Adipocyte (in vitro differentiated cells): ENCODE measurements around the gene DISP2.

Experiments used
- DNase-seq: peaks from one replicate; pipeline ENCODE4 v3.0.0-alpha.2; 2015; ENCODE audit warnings: low read depth
- H3K27me3 ChIP-seq: replicated peaks from 2 replicates; pipeline ENCODE4 v1.7.0; 2013; ENCODE audit warnings: mild to moderate bottlenecking, low read length, moderate library complexity; ENCODE audit not compliant: control insufficient read depth, insufficient read depth
- H3K36me3 ChIP-seq: 2 replicates; pipeline ENCODE4 v1.7.0; 2013; ENCODE audit warnings: low read length, mild to moderate bottlenecking, moderate library complexity; ENCODE audit not compliant: control insufficient read depth, insufficient read depth, severe bottlenecking
- H3K4me1 ChIP-seq: 2 replicates; pipeline ENCODE4 v1.7.0; 2013; ENCODE audit warnings: mild to moderate bottlenecking, low read length, moderate library complexity; ENCODE audit not compliant: control insufficient read depth, insufficient read depth
- H3K4me3 ChIP-seq: 2 replicates; pipeline ENCODE4 v1.7.0; 2013; ENCODE audit warnings: mild to moderate bottlenecking, low read length, moderate library complexity
- H3K9ac ChIP-seq: 2 replicates; pipeline ENCODE4 v1.7.0; 2013; ENCODE audit warnings: mild to moderate bottlenecking, low read length, moderate library complexity
- H3K9me3 ChIP-seq: 2 replicates; pipeline ENCODE4 v1.7.0; 2013; ENCODE audit warnings: mild to moderate bottlenecking, low read length, moderate library complexity; ENCODE audit not compliant: control insufficient read depth

Gene DISP2

DNA sequence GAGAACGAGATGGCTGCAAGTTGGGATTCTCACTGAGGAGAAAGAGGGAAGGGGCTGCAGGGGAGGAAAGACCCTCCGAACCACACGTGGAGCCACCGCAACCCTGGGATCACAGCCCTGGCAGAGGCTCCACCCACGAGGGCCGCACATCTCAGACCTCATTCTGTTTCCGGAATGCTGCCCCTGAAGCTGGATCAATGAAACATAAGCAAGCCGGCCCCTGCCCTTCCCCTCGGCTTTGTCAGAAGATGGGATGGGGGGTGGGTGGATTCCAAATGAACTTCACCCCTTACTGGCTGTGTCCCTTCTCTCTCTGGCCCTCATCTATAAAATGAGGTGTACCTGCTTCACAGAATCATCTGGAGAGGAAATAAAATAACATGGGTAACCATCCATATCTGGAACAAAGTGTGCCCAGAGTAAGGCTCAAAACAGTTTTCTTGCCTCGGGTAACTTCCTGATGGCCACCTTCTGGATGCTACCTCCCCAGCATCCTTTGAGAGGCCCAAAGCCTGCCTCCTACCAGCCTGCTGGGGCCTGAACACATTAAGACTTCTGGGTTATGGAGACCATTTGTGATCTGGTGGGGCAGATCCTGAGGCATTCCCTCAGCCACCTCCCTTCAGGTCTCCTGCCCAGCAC lies 12.7 kb upstream of the DISP2 start:
- Histone ChIP-seq H3K9ac (no peak overlapping the region), H3K27me3 (no peaks in the 10 kb centered on the region), H3K4me1 (peaks cover 29% of the 10 kb centered on the region), H3K9me3 (no peaks in the 10 kb centered on the region), H3K4me3 (no peak overlapping the region), H3K36me3 (no peaks in the 10 kb centered on the region)
- no peak for DNase-seq

DNA sequence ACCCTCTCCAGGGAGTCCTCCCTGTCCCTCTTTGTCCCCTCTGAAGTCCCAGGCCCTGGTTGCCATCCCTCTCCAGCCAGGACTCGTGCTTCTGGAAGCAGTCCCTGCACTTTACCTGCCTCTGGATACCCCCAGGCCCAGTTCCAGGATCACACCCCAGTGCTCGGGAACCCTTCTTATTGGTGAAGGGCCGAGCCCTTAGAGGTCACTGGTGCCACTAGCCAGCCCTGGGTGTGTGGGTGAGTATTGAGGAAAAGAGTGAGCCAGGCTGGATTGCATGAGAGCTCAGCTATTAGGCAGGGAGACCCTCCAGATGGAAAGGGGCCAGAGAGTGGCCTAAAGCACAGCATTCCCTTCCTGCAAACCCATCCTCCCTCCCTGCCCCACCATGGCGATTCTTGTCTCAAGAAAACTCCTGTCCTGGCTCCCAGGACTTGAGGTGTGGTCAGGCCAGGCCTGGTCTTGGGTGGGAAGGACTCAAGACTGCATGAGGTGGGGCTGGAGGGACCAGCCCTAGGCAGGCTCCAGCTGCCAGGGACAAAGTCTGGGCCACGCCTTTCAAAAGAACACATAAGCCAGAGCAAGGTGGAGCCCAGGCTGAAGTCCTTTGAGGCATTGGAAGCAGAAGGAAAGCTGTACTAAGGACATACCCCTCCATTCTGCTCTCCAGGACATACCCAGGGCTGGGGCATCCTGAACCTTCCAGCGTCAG lies 12.0 kb upstream of the DISP2 start:
- no peaks in the 10 kb centered on the region for H3K9me3 ChIP-seq
- no peak overlapping the region for H3K4me3 ChIP-seq
- H3K36me3 ChIP-seq = no peaks in the 10 kb centered on the region
- H3K4me1 ChIP-seq = peaks cover 24% of the 10 kb centered on the region
- peaks cover 4% of the 10 kb centered on the region for H3K27me3 ChIP-seq
- DNase-seq = no peak
- H3K9ac ChIP-seq = no peak overlapping the region

DNA sequence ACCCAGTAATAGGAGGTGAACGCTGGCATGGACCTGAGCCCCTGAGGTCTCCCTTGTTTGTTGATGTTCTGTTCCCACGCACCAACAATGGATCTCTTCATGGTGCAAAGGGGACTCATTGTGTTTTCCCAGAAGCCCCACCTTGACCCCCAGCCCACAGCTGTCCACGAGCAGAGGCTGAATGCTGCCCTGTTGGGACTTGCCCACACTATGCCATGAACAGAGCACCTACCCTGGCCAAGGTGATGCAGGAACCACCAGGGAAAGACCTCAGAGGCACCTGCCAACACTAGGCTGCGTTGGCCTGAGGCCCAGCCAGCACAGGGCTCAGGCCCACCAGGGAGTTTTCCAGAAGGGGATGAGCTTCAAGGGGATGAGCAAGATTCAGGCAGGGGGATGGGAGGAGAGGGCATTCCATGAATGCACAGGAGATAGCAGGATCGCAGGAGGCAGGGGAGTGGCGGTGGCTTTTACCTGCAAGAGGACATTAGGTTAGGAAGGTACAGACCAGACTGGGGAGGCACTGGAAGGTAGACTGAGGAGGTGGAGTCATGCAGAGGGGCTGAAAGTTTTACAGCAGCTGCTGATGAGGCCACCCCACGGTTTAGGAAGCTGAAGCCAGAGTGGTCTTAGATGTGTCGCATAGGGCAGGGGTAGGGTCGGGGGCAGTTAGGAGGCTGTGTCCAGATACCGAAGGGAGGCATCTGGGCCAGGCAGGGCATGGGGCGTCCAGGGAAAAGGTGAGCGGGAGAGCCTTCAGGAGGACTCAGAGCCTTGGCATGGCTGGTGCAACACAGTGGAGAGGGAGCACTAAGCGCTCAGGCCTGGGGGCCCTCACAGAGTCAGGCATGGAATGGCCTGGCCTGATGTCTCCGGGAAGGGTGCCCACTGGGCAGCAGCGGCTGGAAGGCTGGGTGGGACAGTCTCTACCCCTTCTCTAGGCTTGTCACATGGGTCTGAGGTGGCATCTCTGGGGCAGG lies 11.2 kb upstream of the DISP2 start:
- no peak overlapping the region for H3K9ac ChIP-seq
- no peaks in the 10 kb centered on the region for H3K36me3 ChIP-seq
- no peak overlapping the region for H3K4me3 ChIP-seq
- H3K4me1 ChIP-seq = peaks cover 20% of the 10 kb centered on the region
- no peaks in the 10 kb centered on the region for H3K9me3 ChIP-seq
- H3K27me3 ChIP-seq = peaks cover 8% of the 10 kb centered on the region
- no peak for DNase-seq

DNA sequence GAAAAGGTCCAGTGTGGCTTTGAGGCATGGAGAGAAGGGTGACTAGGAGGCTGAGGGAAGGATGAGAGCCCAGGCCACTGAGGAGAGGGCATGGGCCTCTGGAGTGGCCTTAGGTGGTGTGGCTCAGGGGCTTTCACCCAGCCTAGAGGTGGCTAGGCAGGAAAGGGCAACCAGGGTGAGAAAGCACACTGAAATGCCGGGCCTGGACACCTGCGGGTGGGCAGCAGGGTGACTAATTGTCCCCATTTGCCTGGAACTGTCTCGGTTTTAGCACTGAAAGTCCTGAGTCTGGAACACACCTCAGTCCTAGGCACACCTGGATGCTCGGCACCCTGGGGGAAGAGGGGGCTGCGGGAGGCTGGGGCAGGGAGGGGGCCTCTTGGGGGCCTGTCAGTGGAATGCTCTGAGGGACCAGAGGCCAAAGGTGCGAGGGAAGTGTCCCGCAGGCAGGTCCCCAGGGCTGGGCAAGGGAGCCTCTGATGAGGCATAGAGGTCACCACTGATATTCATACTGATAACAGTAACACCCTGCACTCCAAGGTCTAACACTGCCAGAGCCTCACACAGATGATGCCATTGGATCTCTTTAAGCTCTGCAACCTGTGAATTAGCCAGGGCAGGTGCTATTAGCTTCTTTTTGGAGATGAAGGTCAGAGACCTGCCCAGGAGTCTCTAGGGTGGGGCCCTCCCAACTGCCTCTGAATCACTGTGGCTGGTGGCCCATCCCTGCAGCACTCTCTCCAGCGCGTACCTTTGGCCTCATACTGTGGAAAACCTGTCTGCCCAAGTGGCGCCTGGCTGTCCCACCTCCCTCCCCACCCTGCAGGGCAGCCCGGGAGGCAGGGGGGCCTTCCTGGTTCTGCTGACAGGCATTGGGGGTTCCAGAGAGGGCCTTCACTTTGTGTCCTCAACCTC lies 10.2 kb upstream of the DISP2 start:
- Histone ChIP-seq H3K4me1 (peaks cover 17% of the 10 kb centered on the region), H3K9me3 (no peaks in the 10 kb centered on the region), H3K4me3 (no peak overlapping the region), H3K36me3 (no peaks in the 10 kb centered on the region), H3K27me3 (peaks cover 14% of the 10 kb centered on the region), H3K9ac (no peak overlapping the region)
- no peak for DNase-seq

DNA sequence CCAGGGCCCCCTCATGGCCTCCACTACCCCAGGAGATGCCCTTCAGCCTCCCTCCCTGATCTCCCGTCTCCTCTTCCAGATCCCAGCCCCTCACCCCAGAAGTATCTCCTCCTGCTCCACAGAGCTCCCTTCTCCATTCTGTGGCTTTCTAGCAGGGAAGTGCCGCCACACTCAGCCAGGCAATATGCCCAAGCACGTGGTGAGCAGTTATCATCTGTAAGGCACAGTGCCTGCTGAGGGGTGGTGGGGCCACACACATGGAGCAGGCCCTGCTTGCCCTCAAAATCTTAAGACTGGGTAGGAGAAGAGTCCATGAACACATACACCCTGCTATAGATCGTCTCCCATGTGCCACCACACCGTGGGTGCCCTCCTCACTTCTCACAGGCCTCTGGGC lies 9.5 kb upstream of the DISP2 start:
- Histone ChIP-seq H3K4me1 (peaks cover 13% of the 10 kb centered on the region), H3K9me3 (no peaks in the 10 kb centered on the region), H3K4me3 (no peak overlapping the region), H3K27me3 (peaks cover 16% of the 10 kb centered on the region), H3K36me3 (no peaks in the 10 kb centered on the region), H3K9ac (no peak overlapping the region)
- no peak for DNase-seq

GRCh38 chr15:40349163-40349562 lies 8.9 kb upstream of the DISP2 start:
- Histone ChIP-seq H3K4me3 (no peak overlapping the region), H3K27me3 (peaks cover 17% of the 10 kb centered on the region), H3K4me1 (peaks cover 13% of the 10 kb centered on the region), H3K9me3 (no peaks in the 10 kb centered on the region), H3K9ac (no peak overlapping the region), H3K36me3 (no peaks in the 10 kb centered on the region)
- DNase-seq = no peak

- Histone ChIP-seq H3K9me3 (no peaks in the 10 kb centered on the region), H3K36me3 (no peaks in the 10 kb centered on the region), H3K4me3 (no peak overlapping the region), H3K27me3 (peaks cover 17% of the 10 kb centered on the region), H3K4me1 (peaks cover 19% of the 10 kb centered on the region), H3K9ac (no peak overlapping the region)
- DNase-seq = no peak
Observed at GRCh38 chr15:40352281-40352901, 5.6 kb upstream of the DISP2 start.

GRCh38 chr15:40353697-40354096 lies 4.3 kb upstream of the DISP2 start:
- DNase-seq = no peak
- Histone ChIP-seq H3K36me3 (no peaks in the 10 kb centered on the region), H3K4me1 (peaks cover 24% of the 10 kb centered on the region), H3K9me3 (no peaks in the 10 kb centered on the region), H3K4me3 (no peak overlapping the region), H3K27me3 (peaks cover 19% of the 10 kb centered on the region), H3K9ac (no peak overlapping the region)

- no peaks in the 10 kb centered on the region for H3K36me3 ChIP-seq
- no peaks in the 10 kb centered on the region for H3K9me3 ChIP-seq
- H3K4me1 ChIP-seq = peaks cover 24% of the 10 kb centered on the region
- no peak overlapping the region for H3K4me3 ChIP-seq
- H3K9ac ChIP-seq = no peak overlapping the region
- peak; percentile 57 for DNase-seq
- H3K27me3 ChIP-seq = peaks cover 28% of the 10 kb centered on the region
Observed at GRCh38 chr15:40354408-40355171, 3.4 kb upstream of the DISP2 start.
